C4-2B (cell line): ENCODE results near the gene MAML3.

Source experiments
- ZFX ChIP-seq: fragments of 450-650 bp; IDR thresholded peaks from 2 replicates; pipeline ENCODE4 v1.6.1; 2017
- TF ChIP-seq, protein P1 (sequence below): fragments of 450-650 bp; conservative IDR thresholded peaks from 2 replicates; pipeline ENCODE4 v1.5.1; 2017; ENCODE audit warnings: mild to moderate bottlenecking

DNA sequence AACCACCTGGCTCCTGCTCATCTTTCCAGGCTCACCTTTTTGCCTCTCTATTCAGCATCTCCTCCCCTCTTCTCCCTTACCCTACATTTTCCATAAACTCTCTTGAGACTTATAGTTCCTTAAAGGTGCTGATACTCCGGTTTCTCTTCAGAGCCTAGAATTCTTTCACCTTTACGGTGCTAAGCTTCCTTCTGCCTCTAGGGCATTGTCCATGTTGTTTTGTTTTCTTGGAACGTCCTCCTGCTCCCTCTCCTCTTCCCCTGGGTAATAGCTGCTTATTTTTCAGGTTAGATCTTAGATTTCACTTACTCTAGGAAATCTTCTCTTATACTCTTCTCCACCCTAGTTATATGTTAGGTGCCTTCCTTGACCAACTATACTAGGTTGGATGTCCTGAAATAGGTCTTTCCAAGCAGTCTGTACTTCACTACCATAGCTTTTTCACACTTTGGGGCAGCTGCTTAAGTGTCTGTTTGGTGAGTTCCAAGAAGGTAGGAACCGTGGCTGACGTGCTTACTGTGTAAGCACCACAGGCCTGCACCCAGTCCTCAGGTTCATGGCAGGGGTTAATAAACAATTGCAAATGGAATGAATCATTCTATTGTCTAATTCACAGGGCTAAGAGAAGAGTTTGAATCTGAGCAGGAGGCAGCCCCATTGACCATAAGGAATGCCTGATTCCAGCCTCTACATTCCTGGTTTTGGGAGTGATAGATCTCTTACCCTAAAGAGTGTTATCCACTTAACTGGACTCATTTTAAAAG lies 260.8 kb downstream of the MAML3 start:
- TF ChIP-seq, protein P1, sequence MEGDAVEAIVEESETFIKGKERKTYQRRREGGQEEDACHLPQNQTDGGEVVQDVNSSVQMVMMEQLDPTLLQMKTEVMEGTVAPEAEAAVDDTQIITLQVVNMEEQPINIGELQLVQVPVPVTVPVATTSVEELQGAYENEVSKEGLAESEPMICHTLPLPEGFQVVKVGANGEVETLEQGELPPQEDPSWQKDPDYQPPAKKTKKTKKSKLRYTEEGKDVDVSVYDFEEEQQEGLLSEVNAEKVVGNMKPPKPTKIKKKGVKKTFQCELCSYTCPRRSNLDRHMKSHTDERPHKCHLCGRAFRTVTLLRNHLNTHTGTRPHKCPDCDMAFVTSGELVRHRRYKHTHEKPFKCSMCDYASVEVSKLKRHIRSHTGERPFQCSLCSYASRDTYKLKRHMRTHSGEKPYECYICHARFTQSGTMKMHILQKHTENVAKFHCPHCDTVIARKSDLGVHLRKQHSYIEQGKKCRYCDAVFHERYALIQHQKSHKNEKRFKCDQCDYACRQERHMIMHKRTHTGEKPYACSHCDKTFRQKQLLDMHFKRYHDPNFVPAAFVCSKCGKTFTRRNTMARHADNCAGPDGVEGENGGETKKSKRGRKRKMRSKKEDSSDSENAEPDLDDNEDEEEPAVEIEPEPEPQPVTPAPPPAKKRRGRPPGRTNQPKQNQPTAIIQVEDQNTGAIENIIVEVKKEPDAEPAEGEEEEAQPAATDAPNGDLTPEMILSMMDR: no peak
- TF ChIP-seq ZFX: no peak
